Neural cell (in vitro differentiated cells): ENCODE measurements around the gene RP9. TPM values are rescaled to one million over a fixed set of nuclear protein-coding genes. Genes with fewer than 3 reads are reported as not detected.

Experiments used
- H2AFZ ChIP-seq: fragments of 200-600, 300-800 bp; sonication (generic), shearing (Covaris generic); 2 replicates; pipeline ENCODE4 v1.6.0; 2014; ENCODE audit warnings: low read depth, mild to moderate bottlenecking, antibody characterized with exemption, low read length, moderate library complexity
- H3F3A ChIP-seq: fragments of 200-600 bp; shearing (Covaris generic); 2 replicates; pipeline ENCODE4 v1.6.1; 2016; ENCODE audit warnings: mild to moderate bottlenecking, moderate library complexity, mixed read lengths, antibody characterized with exemption, low read length; ENCODE audit not compliant: insufficient read depth, poor library complexity, severe bottlenecking
- H3K27ac ChIP-seq: fragments of 200-600, 300-800 bp; sonication (generic), shearing (Covaris generic); 2 replicates; pipeline ENCODE4 v1.5.1; 2014; ENCODE audit warnings: mild to moderate bottlenecking, low read length, moderate library complexity
- H3K27me3 ChIP-seq: fragments of 300-800, 200-600 bp; sonication (generic), shearing (Covaris generic); 2 replicates; pipeline ENCODE4 v1.6.0; 2014; ENCODE audit warnings: mild to moderate bottlenecking, low read depth, low read length, moderate library complexity; ENCODE audit not compliant: insufficient read depth
- H3K36me3 ChIP-seq: fragments of 300-800, 200-600 bp; sonication (generic), shearing (Covaris generic); 2 replicates; pipeline ENCODE4 v1.5.1; 2014; ENCODE audit warnings: mild to moderate bottlenecking, antibody characterized with exemption, low read length, moderate library complexity; ENCODE audit not compliant: insufficient read depth
- H3K4me2 ChIP-seq: fragments of 300-800, 200-600 bp; sonication (generic), shearing (Covaris generic); 2 replicates; pipeline ENCODE4 v1.6.0; 2014; ENCODE audit warnings: mild to moderate bottlenecking, low read length
- H3K4me3 ChIP-seq: fragments of 300-800, 200-600 bp; sonication (generic), shearing (Covaris generic); 2 replicates; pipeline ENCODE4 v1.5.1; 2014; ENCODE audit warnings: mild to moderate bottlenecking, low read length, moderate library complexity
- H3K79me2 ChIP-seq: fragments of 200-600 bp; shearing (Covaris generic); replicated peaks from 2 replicates; pipeline ENCODE4 v1.6.0; 2014; ENCODE audit warnings: mild to moderate bottlenecking, low read length, moderate library complexity; ENCODE audit not compliant: insufficient read depth
- H3K9ac ChIP-seq: fragments of 300-800, 200-600 bp; sonication (generic), shearing (Covaris generic); 2 replicates; pipeline ENCODE4 v1.6.1; 2016; ENCODE audit warnings: mild to moderate bottlenecking, low read length, mixed read lengths
- H3K9me2 ChIP-seq: fragments of 200-600 bp; shearing (Covaris generic); 2 replicates; pipeline ENCODE4 v1.6.1; 2016; ENCODE audit warnings: mild to moderate bottlenecking, low read length, mixed read lengths; ENCODE audit not compliant: insufficient read depth
- H3K9me3 ChIP-seq: fragments of 200-600, 300-800 bp; sonication (generic), shearing (Covaris generic); 2 replicates; pipeline ENCODE4 v1.6.1; 2016; ENCODE audit warnings: mild to moderate bottlenecking, mixed run types, low read length, moderate library complexity, mixed read lengths
- H4K20me1 ChIP-seq: fragments of 200-600 bp; shearing (Covaris generic); 2 replicates; pipeline ENCODE4 v1.6.1; 2016; ENCODE audit warnings: mild to moderate bottlenecking, mixed run types; ENCODE audit not compliant: insufficient read depth
- EP300 ChIP-seq: fragments of 450-650 bp; conservative IDR thresholded peaks from 2 replicates; pipeline ENCODE4 v1.6.1; 2014; ENCODE audit warnings: antibody characterized with exemption, mild to moderate bottlenecking, moderate library complexity; ENCODE audit not compliant: poor library complexity, severe bottlenecking
- EZH2 ChIP-seq: fragments of 200-600, 300-800 bp; shearing (Covaris generic), sonication (generic); IDR thresholded peaks from 2 replicates; pipeline ENCODE4 v1.6.1; 2014; ENCODE audit warnings: antibody characterized with exemption, low read length, borderline replicate concordance, mild to moderate bottlenecking; ENCODE audit not compliant: insufficient read depth, poor library complexity, severe bottlenecking
- MXI1 ChIP-seq: fragments of 450-650 bp; conservative IDR thresholded peaks from 2 replicates; pipeline ENCODE4 v1.6.1; 2014; ENCODE audit warnings: antibody characterized with exemption, mild to moderate bottlenecking; ENCODE audit not compliant: poor library complexity, severe bottlenecking
- POLR2AphosphoS5 ChIP-seq: IDR thresholded peaks from 2 replicates; pipeline ENCODE4 v1.6.1; 2012
- RAD21 ChIP-seq: fragments of 450-650 bp; conservative IDR thresholded peaks from 2 replicates; pipeline ENCODE4 v1.6.1; 2014; ENCODE audit warnings: antibody characterized with exemption, mild to moderate bottlenecking, moderate library complexity
- SMC3 ChIP-seq: fragments of 450-650 bp; conservative IDR thresholded peaks from 2 replicates; pipeline ENCODE4 v1.6.1; 2014; ENCODE audit warnings: antibody characterized with exemption, mild to moderate bottlenecking, moderate library complexity; ENCODE audit not compliant: poor library complexity
- TAF1 ChIP-seq: IDR thresholded peaks from 2 replicates; pipeline ENCODE4 v1.6.1; 2012; ENCODE audit warnings: low read depth
- polyA plus RNA-seq: library from polyadenylated mRNA; depleted of rRNA; stranded (reverse); fragments of >200 nt; gene quantifications from 2 replicates; pipeline ENCODE4 v1.2.3, GENCODE V29; 2014
- TF ChIP-seq, protein P1 (sequence below): fragments of 450-650 bp; IDR thresholded peaks from 2 replicates; pipeline ENCODE4 v1.5.1; 2014; ENCODE audit warnings: antibody characterized with exemption, mild to moderate bottlenecking, moderate library complexity; ENCODE audit not compliant: poor library complexity, severe bottlenecking
- TF ChIP-seq, protein P2 (sequence below): IDR thresholded peaks from 2 replicates; pipeline ENCODE4 v1.6.1; 2012; ENCODE audit warnings: borderline replicate concordance

Gene RP9
- polyA plus RNA-seq, 1 donor from 2014 or later, result 36.9 TPM

DNA sequence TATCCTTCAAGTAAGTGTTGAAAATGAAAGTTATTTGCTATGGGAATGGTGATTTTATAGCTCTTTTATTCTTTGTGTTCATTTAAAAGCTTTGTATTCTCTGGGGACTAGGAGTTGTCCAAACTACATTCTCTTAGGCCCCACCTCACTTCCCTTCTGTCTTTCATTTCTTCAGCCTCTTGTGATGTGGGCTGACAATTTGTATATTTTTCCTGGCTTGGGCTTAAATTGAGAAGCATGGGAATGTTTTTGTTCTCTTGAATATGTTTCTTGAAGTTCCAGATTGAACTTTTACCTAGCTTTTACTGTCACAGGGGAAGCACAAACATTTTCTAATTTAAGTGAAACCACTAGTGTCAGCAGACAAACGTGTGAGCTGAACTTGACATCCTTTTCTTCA lies 48.1 kb upstream of the RP9 start:
- no peaks in the 10 kb centered on the region for H3K79me2 ChIP-seq
- no peaks in the 10 kb centered on the region for H3K27me3 ChIP-seq
- no peak overlapping the region for H3K27ac ChIP-seq
- H3K9ac ChIP-seq, result no peak overlapping the region
- H3K36me3 ChIP-seq, result no peaks in the 10 kb centered on the region
- no peak overlapping the region for H2AFZ ChIP-seq
- no peaks in the 10 kb centered on the region for H3K9me2 ChIP-seq
- TF ChIP-seq MXI1 (no peak), POLR2AphosphoS5 (no peak), RAD21 (no peak), EZH2 (no peak), SMC3 (no peak), EP300 (no peak), TAF1 (no peak)
- TF ChIP-seq, protein P1, sequence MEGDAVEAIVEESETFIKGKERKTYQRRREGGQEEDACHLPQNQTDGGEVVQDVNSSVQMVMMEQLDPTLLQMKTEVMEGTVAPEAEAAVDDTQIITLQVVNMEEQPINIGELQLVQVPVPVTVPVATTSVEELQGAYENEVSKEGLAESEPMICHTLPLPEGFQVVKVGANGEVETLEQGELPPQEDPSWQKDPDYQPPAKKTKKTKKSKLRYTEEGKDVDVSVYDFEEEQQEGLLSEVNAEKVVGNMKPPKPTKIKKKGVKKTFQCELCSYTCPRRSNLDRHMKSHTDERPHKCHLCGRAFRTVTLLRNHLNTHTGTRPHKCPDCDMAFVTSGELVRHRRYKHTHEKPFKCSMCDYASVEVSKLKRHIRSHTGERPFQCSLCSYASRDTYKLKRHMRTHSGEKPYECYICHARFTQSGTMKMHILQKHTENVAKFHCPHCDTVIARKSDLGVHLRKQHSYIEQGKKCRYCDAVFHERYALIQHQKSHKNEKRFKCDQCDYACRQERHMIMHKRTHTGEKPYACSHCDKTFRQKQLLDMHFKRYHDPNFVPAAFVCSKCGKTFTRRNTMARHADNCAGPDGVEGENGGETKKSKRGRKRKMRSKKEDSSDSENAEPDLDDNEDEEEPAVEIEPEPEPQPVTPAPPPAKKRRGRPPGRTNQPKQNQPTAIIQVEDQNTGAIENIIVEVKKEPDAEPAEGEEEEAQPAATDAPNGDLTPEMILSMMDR, result no peak
- TF ChIP-seq, protein P2, sequence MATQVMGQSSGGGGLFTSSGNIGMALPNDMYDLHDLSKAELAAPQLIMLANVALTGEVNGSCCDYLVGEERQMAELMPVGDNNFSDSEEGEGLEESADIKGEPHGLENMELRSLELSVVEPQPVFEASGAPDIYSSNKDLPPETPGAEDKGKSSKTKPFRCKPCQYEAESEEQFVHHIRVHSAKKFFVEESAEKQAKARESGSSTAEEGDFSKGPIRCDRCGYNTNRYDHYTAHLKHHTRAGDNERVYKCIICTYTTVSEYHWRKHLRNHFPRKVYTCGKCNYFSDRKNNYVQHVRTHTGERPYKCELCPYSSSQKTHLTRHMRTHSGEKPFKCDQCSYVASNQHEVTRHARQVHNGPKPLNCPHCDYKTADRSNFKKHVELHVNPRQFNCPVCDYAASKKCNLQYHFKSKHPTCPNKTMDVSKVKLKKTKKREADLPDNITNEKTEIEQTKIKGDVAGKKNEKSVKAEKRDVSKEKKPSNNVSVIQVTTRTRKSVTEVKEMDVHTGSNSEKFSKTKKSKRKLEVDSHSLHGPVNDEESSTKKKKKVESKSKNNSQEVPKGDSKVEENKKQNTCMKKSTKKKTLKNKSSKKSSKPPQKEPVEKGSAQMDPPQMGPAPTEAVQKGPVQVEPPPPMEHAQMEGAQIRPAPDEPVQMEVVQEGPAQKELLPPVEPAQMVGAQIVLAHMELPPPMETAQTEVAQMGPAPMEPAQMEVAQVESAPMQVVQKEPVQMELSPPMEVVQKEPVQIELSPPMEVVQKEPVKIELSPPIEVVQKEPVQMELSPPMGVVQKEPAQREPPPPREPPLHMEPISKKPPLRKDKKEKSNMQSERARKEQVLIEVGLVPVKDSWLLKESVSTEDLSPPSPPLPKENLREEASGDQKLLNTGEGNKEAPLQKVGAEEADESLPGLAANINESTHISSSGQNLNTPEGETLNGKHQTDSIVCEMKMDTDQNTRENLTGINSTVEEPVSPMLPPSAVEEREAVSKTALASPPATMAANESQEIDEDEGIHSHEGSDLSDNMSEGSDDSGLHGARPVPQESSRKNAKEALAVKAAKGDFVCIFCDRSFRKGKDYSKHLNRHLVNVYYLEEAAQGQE, result no peak
- no peak overlapping the region for H3K4me3 ChIP-seq
- no peak overlapping the region for H3K4me2 ChIP-seq
- no peaks in the 10 kb centered on the region for H4K20me1 ChIP-seq
- H3F3A ChIP-seq, result no peaks in the 10 kb centered on the region
- no peaks in the 10 kb centered on the region for H3K9me3 ChIP-seq

DNA sequence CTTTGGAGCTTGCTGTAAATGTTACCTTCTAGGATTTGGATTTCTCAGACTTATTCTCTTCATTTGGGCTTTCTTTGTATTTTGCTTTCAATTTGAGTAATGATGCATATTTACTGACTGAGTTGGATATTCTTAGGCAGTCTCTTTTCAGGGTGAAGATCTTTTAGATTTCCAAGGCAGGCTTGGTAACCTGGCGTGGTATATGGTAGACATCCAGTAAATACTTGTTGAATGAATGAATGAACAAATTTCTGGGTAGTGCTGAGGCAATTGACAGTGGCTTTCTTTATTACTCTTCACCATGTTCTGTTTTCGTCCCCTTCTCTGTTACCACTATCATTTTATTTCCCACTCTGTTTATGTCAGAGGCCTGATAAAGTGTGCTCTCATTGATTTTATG lies 47.2 kb upstream of the RP9 start:
- Histone ChIP-seq H3F3A (no peaks in the 10 kb centered on the region), H3K4me2 (no peak overlapping the region), H2AFZ (no peak overlapping the region), H3K4me3 (no peak overlapping the region), H3K79me2 (no peaks in the 10 kb centered on the region), H3K9ac (no peak overlapping the region), H3K27ac (no peak overlapping the region), H3K36me3 (no peaks in the 10 kb centered on the region), H3K9me2 (no peaks in the 10 kb centered on the region), H3K9me3 (no peaks in the 10 kb centered on the region), H4K20me1 (no peaks in the 10 kb centered on the region), H3K27me3 (no peaks in the 10 kb centered on the region)
- TF ChIP-seq SMC3, result no peak
- TF ChIP-seq, protein P2, result no peak
- no peak for TF ChIP-seq TAF1
- TF ChIP-seq, protein P1, result no peak
- no peak for TF ChIP-seq MXI1
- TF ChIP-seq EZH2, result no peak
- no peak for TF ChIP-seq RAD21
- no peak for TF ChIP-seq EP300
- TF ChIP-seq POLR2AphosphoS5, result no peak
